Activated CD8-positive, alpha-beta memory T cell treated with anti-CD3 and anti-CD28 coated beads, Interleukin-2, amount 10 ng/mL, durations not matched to agents 7 days and 5 days (primary cell): ENCODE measurements around the gene ASMTL. TPM values are rescaled to one million over a fixed set of nuclear protein-coding genes. Genes with fewer than 3 reads are reported as not detected.
"Not testable (repeated sequence)": the region's sequence is repeated elsewhere in the genome, so short reads cannot be mapped to it uniquely, and the experiment has no call there.

Experiments
- ATAC-seq: fragments of 150-1000 bp; cut with Tn5 transposase; one replicate; pipeline ENCODE4 v1.10.0; 2021; ENCODE audit warnings: moderate library complexity
- CTCF ChIA-PET: fragments of 350-600 bp; sonication (Branson Sonifier 250); formaldehyde crosslinking; loops from one replicate; lab custom pipeline; 2021; ENCODE audit warnings: antibody characterized with exemption; lab: Charles Lee
- DNase-seq: peaks from one replicate; pipeline ENCODE4 v3.0.0-alpha.2; 2020
- H3K27ac Mint-ChIP-seq: one replicate; pipeline ENCODE4 v1.8.0; 2021; ENCODE audit warnings: mild to moderate bottlenecking, mixed read lengths
- H3K27me3 Mint-ChIP-seq: one replicate; pipeline ENCODE4 v1.8.0; 2021; ENCODE audit warnings: mixed read lengths
- H3K36me3 Mint-ChIP-seq: one replicate; pipeline ENCODE4 v1.8.0; 2021; ENCODE audit warnings: mild to moderate bottlenecking, mixed read lengths
- H3K4me1 Mint-ChIP-seq: one replicate; pipeline ENCODE4 v1.8.0; 2021; ENCODE audit warnings: mixed read lengths
- H3K4me3 Mint-ChIP-seq: one replicate; pipeline ENCODE4 v1.8.0; 2021; ENCODE audit warnings: mild to moderate bottlenecking, moderate library complexity, mixed read lengths
- H3K9me3 Mint-ChIP-seq: one replicate; pipeline ENCODE4 v1.8.0; 2022; ENCODE audit warnings: low read depth, mixed read lengths
- total RNA-seq, 2 experiments: library from RNA; stranded (reverse); gene quantifications; one replicate each; pipeline ENCODE4 v1.2.3, GENCODE V29; 2021

Gene ASMTL
- total RNA-seq, 2 experiments from 2014 or later: 39.9 to 44.7 TPM

DNA sequence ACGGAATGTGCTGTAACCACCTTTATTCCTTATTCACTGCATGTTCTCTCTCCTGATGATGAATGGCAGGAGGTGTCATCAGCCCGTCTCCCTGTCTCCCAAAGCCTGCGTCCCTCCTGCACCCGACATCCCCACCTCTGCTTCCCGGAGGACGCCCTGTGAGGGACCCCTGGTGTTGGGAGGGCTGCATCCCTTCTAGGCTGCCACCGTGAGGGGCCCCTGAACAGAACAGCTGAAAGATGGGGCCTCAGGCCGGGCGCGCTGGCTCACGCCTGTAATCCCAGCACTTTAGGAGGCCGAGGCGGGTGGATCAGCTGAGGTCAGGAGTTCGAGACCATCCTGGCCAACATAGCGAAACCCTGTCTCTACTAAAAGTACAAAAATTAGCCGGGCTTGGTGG lies 26.4 kb downstream of the ASMTL start:
- H3K27me3 Mint-ChIP-seq, ATAC-seq, H3K4me1 Mint-ChIP-seq, CTCF ChIA-PET, H3K4me3 Mint-ChIP-seq, H3K27ac Mint-ChIP-seq, DNase-seq: not testable (repeated sequence)
- H3K36me3 Mint-ChIP-seq: peaks cover 58% of the 10 kb centered on the region
- peaks cover 19% of the 10 kb centered on the region for H3K9me3 Mint-ChIP-seq

DNA sequence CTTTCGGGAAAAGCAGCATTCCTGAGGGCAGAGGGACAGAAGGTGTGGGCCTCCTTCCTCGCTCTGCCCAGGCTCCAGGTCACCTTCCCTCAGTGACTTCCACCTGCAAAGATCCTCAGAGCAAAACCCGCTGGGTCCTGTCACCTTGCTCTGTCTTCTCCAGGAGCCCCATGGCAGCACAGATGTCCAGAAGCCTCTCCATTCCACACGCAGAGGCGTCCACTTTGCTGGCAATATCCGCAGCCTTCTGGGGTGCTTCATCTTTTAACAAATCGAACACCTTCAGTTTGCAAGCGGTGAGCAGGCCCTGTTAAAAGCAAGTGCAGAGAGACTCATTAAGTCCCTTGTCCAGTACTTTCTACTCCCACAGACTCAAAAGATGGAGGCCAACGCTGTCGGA lies 27.3 kb downstream of the ASMTL start:
- DNase-seq (no peak), ATAC-seq (no peak)
- no peak overlapping the region for H3K27ac Mint-ChIP-seq
- H3K9me3 Mint-ChIP-seq: peaks cover 19% of the 10 kb centered on the region
- H3K4me1 Mint-ChIP-seq: peaks cover 1% of the 10 kb centered on the region
- no peak overlapping the region for H3K4me3 Mint-ChIP-seq
- H3K36me3 Mint-ChIP-seq: peaks cover 65% of the 10 kb centered on the region
- CTCF ChIA-PET: no interaction called here
- H3K27me3 Mint-ChIP-seq: no peaks in the 10 kb centered on the region

DNA sequence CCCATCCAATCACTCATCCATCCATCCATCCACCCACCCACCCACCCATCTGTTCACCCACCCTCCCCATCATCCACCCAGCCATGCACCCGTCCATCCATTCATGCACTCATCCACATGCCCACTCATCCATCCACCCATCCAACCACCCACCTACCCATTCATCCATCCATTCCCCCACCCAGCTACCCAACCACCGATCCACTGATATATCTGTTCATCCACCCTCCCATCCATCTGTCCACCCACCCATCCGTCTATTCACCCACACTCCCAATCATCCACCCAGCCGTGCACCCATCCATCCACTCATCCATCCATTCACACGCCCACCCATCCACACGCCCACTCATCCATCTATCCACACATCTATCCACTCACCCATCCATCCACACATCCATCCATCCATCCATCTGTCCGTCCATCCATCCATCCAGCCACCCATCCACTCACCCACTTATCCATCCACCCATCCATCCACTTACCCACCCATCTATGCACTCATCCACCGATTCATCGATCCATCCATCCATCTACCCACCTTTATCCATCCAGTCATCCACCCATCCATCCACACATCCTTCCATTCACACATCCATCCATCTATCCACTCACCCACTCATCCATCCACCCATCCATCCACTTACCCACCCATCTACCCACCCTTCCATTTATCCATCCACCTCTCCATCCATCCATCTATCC lies 28.4 kb downstream of the ASMTL start:
- Mint-ChIP-seq H3K27ac (no peak overlapping the region), H3K4me1 (peaks cover 1% of the 10 kb centered on the region), H3K36me3 (peaks cover 73% of the 10 kb centered on the region), H3K27me3 (no peaks in the 10 kb centered on the region), H3K4me3 (no peak overlapping the region), H3K9me3 (peaks cover 19% of the 10 kb centered on the region)
- DNase-seq (no peak), ATAC-seq (no peak)
- CTCF ChIA-PET: no interaction called here

DNA sequence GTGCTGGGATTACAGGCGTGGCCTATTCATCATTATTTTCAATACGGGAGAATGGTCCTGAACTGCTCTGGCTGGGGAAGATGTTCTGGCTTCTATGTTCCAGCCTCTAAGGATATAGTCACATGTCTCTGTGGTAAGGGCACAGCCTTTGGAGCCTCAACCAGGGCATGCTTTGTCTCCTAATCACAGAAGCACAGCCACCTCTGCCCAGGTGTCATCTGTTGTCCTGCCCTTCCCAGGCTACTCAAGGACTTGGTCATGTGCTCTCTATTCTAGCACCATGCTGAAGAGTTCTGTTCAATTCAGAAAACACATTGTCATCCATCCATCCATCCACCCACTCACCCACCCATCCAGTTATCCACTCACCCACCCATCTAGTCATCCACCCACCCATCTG lies 29.5 kb downstream of the ASMTL start:
- no peak for ATAC-seq
- no peaks in the 10 kb centered on the region for H3K27me3 Mint-ChIP-seq
- no peak overlapping the region for H3K4me3 Mint-ChIP-seq
- no peak overlapping the region for H3K27ac Mint-ChIP-seq
- no peak for DNase-seq
- CTCF ChIA-PET: no interaction called here
- H3K9me3 Mint-ChIP-seq: peaks cover 19% of the 10 kb centered on the region
- peaks cover 77% of the 10 kb centered on the region for H3K36me3 Mint-ChIP-seq
- peaks cover 1% of the 10 kb centered on the region for H3K4me1 Mint-ChIP-seq

DNA sequence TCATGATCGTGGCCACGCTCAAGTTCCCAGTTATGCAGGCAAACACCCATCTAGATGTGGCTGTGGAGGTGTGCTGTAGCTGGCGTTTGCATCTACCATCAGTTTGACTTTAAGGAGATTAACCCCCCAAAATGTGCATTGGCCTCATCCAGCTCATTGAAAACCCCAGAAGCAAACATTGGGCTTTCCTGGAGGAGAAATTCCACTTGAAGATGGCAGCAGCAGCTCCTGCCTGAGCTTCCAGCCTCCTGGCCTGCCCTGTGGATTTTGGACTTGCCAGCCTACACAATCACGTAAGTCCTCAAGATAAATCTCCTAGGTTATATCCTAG lies 30.6 kb downstream of the ASMTL start:
- ATAC-seq (no peak), DNase-seq (no peak)
- CTCF ChIA-PET: no interaction called here
- peaks cover 70% of the 10 kb centered on the region for H3K36me3 Mint-ChIP-seq
- no peaks in the 10 kb centered on the region for H3K27me3 Mint-ChIP-seq
- H3K4me3 Mint-ChIP-seq: no peak overlapping the region
- peaks cover 1% of the 10 kb centered on the region for H3K4me1 Mint-ChIP-seq
- H3K27ac Mint-ChIP-seq: no peak overlapping the region
- peaks cover 19% of the 10 kb centered on the region for H3K9me3 Mint-ChIP-seq

DNA sequence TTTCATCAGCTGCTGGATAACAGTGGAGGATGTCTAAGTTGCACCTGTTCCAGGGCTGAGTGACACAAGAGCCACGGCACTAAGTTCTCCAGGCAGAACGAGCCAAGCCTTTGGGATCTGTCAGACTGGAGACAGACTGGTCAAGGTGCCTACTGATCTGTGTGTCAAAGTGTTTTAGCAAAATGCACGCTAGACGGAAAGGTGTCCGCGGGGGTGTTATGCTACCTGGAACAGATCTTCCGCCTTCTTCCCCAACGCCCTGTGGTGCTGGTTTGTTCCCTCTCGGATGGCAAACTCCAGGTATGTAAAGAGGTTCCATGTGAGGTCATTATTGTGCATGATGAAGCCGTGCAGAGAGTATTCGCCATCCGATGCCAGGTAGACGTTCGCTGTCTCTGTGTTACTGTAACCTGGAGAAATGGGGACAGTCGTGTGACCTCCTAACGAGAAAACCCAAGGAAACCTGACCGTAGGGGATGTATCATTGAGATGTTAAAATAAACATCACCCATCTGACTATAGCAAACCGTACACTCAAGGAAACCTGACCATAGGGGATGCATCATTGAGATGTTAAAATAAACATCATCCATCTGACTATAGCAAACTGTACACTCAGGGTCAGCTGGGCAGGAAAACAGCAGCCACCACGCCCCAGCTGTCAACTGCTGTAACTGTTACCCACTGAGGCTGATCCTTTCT lies 31.1 kb downstream of the ASMTL start:
- H3K4me3 Mint-ChIP-seq: no peak overlapping the region
- CTCF ChIA-PET: no interaction called here
- peaks cover 19% of the 10 kb centered on the region for H3K9me3 Mint-ChIP-seq
- H3K4me1 Mint-ChIP-seq: peaks cover 1% of the 10 kb centered on the region
- ATAC-seq: no peak
- no peak overlapping the region for H3K27ac Mint-ChIP-seq
- peaks cover 67% of the 10 kb centered on the region for H3K36me3 Mint-ChIP-seq
- H3K27me3 Mint-ChIP-seq: no peaks in the 10 kb centered on the region
- no peak for DNase-seq

DNA sequence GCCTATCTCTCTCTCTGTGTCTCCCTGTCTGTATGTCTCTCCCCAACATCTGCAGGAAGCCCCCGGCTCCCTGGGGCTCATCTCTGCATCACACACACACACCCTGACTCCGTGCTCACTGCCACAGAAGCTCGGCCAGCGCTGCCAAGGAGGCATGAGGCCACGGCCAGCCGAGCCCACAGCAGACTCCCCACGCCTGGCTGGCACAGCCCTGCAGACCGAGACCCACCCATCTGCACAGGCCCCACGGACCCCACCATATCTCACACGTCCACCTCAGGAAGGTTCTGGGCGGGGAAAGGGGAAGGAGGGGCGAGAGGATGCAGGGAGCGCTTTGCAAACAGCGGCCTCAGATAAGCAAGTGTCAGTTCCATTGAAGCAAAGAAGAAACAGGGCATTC lies 32.3 kb downstream of the ASMTL start:
- Mint-ChIP-seq H3K27me3 (no peaks in the 10 kb centered on the region), H3K4me1 (peaks cover 1% of the 10 kb centered on the region), H3K9me3 (peaks cover 19% of the 10 kb centered on the region), H3K27ac (no peak overlapping the region), H3K36me3 (peaks cover 57% of the 10 kb centered on the region), H3K4me3 (no peak overlapping the region)
- no peak for DNase-seq
- CTCF ChIA-PET: no interaction called here
- no peak for ATAC-seq

DNA sequence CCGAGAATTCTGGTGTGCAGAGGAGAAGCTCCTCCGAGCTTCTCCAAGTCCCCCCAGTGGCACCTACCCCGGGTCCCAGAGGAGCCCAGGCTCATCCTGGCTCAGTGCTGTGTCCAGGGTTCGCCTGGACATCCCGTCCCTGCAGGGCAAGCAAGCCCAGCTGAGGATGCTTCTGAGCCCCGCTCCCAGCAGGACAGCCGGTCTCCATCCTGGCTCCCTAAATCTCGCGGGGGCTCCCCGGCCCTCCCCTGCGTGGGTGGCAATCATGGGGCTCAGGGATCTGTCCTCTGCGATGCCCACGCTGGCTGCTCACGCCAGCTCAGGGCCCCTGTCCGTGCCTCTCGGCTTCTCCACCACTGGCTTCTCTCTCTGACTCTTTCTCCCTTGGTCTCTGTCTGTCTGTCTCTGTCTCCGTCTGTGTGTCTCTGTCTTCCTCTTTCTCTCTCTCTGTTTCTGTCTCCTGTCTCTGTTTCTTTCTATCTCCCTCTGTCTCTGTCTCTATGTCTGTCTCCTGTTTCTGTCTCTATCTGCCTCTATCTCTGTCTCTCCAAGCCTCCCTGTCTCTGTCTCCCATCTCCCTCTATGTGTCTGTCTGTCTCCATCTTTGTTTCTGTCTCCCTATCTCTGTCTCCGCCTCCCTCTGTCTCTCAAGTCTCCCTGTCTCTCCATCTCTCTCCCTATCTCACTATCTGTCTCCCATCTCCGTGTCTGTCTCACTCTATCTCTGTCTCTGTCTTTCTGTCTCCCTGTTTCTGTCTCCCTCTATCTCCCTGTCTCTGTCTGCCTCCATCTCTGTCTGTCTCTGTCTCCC lies 33.0 kb downstream of the ASMTL start:
- no peak overlapping the region for H3K27ac Mint-ChIP-seq

DNA sequence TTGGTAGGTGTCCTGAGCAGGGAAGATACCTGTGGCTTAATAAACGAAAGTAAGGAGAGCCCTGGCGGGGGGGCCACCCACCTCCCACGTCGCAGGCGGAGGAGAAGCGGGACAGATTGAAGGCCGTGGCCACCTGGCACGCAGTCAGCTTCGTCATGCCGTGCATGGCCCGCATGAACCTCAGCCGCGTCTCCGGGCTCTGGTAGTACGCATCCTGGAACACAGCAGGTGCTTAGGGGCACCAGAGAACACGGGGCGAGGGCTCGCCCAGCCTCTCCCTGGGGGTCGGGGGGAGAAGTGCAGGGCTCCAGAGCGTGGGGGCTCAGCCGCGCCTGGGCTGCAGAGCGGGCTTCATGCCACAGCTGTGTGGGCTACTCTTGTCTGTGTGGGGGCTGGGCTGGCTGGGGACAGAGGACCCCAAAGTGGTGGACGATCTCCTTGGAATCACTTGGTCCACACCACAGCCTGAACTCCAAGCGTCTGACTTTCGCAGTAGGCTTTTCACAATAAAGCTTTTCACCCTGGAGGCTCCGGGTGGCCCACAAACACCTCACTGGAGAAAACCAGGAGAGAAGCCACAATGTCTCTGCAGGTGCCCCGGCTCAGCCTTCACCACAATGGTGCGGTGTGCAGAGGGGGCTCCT lies 33.7 kb downstream of the ASMTL start:
- DNase-seq: no peak

More for the DNA sequence above, 33.0 kb downstream of the ASMTL start:
- no peak overlapping the region for H3K4me3 Mint-ChIP-seq
- H3K9me3 Mint-ChIP-seq: peaks cover 16% of the 10 kb centered on the region
- CTCF ChIA-PET: no interaction called here
- H3K36me3 Mint-ChIP-seq: peaks cover 53% of the 10 kb centered on the region
- ATAC-seq (no peak), DNase-seq (no peak)
- no peaks in the 10 kb centered on the region for H3K27me3 Mint-ChIP-seq
- no peaks in the 10 kb centered on the region for H3K4me1 Mint-ChIP-seq

DNA sequence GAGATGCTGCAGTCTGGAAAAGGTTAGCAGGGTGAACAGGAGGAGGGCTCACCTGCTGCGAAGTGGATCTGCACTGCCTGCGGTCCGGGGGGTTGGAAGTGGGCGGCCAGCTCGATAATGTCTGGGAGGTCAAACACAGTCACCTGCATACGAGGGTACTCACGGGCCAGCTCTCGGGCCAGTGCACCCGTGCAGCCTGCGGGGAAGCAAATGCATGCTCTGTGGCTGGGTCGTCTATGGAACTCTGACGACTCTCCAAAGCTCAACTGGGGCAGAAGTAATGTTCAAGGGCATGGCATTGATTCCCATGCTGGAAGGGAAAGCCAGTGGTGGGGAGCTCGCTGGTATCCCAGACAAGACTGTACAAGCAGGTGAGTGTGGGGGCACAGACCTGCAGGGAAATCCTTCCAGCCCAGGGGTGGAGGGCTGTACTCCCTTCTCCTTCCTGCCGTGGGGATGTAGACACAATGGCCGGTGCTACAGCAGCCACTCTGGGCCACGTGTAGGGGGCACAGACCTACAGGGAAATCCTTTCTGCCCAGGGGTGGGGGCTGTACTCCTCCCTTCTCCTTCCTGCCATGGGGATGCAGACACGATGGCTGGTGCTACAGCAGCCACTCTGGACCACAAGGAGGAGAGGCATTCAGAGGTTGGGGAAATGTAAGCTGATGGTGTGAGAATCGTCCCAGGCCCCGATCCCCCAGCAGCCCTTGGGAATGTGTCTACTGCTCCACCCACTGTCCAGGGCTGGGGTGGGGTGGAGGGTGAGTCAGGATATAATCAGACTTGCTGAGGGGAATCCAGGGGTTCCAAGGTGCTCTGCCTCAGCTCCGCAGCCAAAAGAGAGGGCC lies 34.6 kb downstream of the ASMTL start:
- no peak for DNase-seq
- no peak overlapping the region for H3K4me3 Mint-ChIP-seq
- no peaks in the 10 kb centered on the region for H3K27me3 Mint-ChIP-seq
- H3K36me3 Mint-ChIP-seq: peaks cover 47% of the 10 kb centered on the region
- CTCF ChIA-PET: no interaction called here
- H3K4me1 Mint-ChIP-seq: no peaks in the 10 kb centered on the region
- ATAC-seq: no peak
- peaks cover 6% of the 10 kb centered on the region for H3K9me3 Mint-ChIP-seq
- H3K27ac Mint-ChIP-seq: no peak overlapping the region

More for the DNA sequence above, 33.7 kb downstream of the ASMTL start:
- ATAC-seq: no peak
- no peaks in the 10 kb centered on the region for H3K27me3 Mint-ChIP-seq
- H3K4me1 Mint-ChIP-seq: no peaks in the 10 kb centered on the region
- peaks cover 13% of the 10 kb centered on the region for H3K9me3 Mint-ChIP-seq
- CTCF ChIA-PET: no interaction called here
- H3K36me3 Mint-ChIP-seq: peaks cover 49% of the 10 kb centered on the region
- H3K4me3 Mint-ChIP-seq: no peak overlapping the region
- no peak overlapping the region for H3K27ac Mint-ChIP-seq

DNA sequence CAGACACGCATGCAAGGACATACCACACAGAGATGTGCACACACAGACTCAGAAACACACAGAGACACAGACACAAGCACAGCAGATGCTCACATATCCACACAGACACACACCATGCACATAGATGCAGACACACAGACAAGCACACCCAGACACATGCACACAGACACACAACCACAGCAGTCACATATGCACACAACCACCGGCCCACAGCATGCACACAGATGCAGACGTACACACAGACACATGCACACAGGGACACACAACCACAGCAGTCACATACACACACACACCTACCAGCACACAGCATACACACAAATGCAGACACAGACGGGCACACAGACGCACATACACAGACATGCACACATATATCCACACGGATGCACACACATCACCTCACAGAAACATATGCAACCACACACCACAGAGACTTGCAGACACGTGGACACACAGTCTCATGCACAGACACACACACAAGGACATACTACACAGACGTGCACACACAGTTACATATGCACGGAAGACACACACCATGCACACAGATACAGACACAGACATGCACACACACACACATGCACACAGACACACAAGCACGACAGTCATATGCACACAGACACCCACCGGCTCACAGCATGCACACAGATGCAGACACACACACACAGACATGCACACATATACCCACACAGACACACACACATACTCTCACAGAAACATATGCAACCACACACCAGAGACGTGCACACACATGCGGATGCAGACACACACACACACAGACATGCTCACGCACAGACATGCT lies 35.5 kb downstream of the ASMTL start:
- DNase-seq: no peak
- CTCF ChIA-PET: no interaction called here
- H3K27me3 Mint-ChIP-seq: no peaks in the 10 kb centered on the region
- no peak overlapping the region for H3K27ac Mint-ChIP-seq
- peaks cover 6% of the 10 kb centered on the region for H3K9me3 Mint-ChIP-seq
- no peaks in the 10 kb centered on the region for H3K4me1 Mint-ChIP-seq
- ATAC-seq: no peak
- H3K36me3 Mint-ChIP-seq: peaks cover 44% of the 10 kb centered on the region
- no peak overlapping the region for H3K4me3 Mint-ChIP-seq

DNA sequence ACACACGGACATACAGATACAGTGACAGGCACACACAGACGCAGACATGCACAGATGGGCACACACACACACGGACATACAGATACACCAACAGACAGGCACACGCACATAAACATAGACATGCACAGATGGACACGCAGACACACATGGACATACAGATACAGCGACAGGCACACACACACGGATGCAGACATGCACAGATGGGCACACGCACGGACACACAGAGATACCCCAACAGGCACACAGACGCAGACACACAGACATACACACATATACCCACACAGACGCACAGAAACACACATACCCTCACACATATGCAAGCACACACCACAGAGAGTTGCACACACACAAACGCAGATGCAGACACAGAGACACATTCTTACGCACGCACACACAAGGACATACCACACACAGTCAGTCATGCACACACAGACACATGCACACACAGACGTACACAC lies 36.4 kb downstream of the ASMTL start:
- Mint-ChIP-seq H3K4me1 (no peaks in the 10 kb centered on the region), H3K36me3 (peaks cover 40% of the 10 kb centered on the region), H3K27me3 (no peaks in the 10 kb centered on the region), H3K4me3 (no peak overlapping the region), H3K27ac (no peak overlapping the region), H3K9me3 (no peaks in the 10 kb centered on the region)
- CTCF ChIA-PET: no interaction called here
- DNase-seq: no peak
- ATAC-seq: no peak
